ENCODE data around the gene OR4C3.
"Not testable (repeated sequence)": the region's sequence is repeated elsewhere in the genome, so short reads cannot be mapped to it uniquely, and the experiment has no call there.

Gene OR4C3

GRCh38 chr11:48324620-48325019 is at the start of gene OR4C3:
Gene OR4C3 (plus strand): TSS chr11:48324920. CDS start chr11:48325022, 102 bp downstream.
- DNase-seq (ENCODE audit: low read depth) = not testable (repeated sequence)

- no peak for DNase-seq (ENCODE audit: low read depth)
Measured at GRCh38 chr11:48305923-48306322, 18.8 kb upstream of the OR4C3 start, which contains the start of gene OR4S1. Gene OR4S1 (plus strand): TSS chr11:48306223. CDS start chr11:48306223, 0 bp downstream.

- peak; percentile 40 for DNase-seq (ENCODE audit: low read depth)
Measured at GRCh38 chr11:48307760-48308386, 16.8 kb upstream of the OR4C3 start.

- not testable (repeated sequence) for DNase-seq (ENCODE audit: low read depth)
Measured at GRCh38 chr11:48313590-48313989, 11.1 kb upstream of the OR4C3 start.

- not testable (repeated sequence) for DNase-seq (ENCODE audit: low read depth)
Measured at GRCh38 chr11:48319813-48320212, 4.9 kb upstream of the OR4C3 start.

GRCh38 chr11:48341466-48341865 is 16.7 kb downstream of the OR4C3 start:
- no peak for DNase-seq (ENCODE audit: low read depth)

GRCh38 chr11:48342505-48342904 is 17.8 kb downstream of the OR4C3 start:
- DNase-seq (ENCODE audit: low read depth) = not testable (repeated sequence)

- DNase-seq (ENCODE audit: low read depth) = not testable (repeated sequence)
Measured at GRCh38 chr11:48346286-48346685, 21.6 kb downstream of the OR4C3 start.

GRCh38 chr11:48354013-48354412 is 29.3 kb downstream of the OR4C3 start:
- DNase-seq (ENCODE audit: low read depth) = no peak

- no peak for DNase-seq (ENCODE audit: low read depth)
Measured at GRCh38 chr11:48354677-48355076, 30.0 kb downstream of the OR4C3 start.

- DNase-seq (ENCODE audit: low read depth) = not testable (repeated sequence)
Measured at GRCh38 chr11:48361289-48361688, 36.6 kb downstream of the OR4C3 start.

GRCh38 chr11:48366365-48366764 is 41.6 kb downstream of the OR4C3 start, which contains the start of gene OR4C5:
Gene OR4C5 (minus strand): TSS chr11:48366465. CDS start chr11:48366465, 0 bp downstream.
- DNase-seq (ENCODE audit: low read depth) = no peak

Measured in stimulated activated CD8-positive, alpha-beta memory T cell treated with anti-CD3 and anti-CD28 coated beads, Interleukin-12 subunit alpha, Interleukin-12 subunit beta, amount 100 ng/mL, for 1 hour (primary cell).